NCI-H748 treated with DMSO at 0.1 percent for 48 hours (cell line): ENCODE results near the gene NPDC1.

Experiments used
- DNase-seq: peaks from one replicate; lab custom pipeline; 2025; lab: John Stamatoyannopoulos, UW

NPDC1 gene

DNA sequence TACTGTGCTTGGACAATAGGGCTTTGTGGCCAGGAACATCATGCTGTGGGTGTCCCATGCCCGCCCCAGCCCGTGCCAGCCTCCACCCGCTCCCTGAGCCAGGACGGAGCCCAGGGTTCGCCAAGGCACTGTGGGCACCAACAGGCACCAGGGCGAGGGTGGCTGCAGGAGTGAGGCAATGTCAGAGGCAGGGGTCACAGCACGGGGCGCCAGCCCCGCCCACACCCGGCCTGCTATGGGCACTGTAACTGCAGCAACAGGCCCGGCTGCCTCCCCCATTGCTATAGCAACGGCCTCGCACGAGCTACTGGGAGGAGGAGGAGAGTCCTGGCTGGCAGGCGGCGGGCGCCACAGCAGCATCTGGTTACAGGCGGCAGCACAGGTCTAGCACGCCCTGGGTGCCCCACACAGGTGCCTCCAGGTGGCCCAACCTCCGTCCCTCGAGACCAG lies 20.4 kb downstream of the NPDC1 start:
- DNase-seq: peak; percentile 75

DNA sequence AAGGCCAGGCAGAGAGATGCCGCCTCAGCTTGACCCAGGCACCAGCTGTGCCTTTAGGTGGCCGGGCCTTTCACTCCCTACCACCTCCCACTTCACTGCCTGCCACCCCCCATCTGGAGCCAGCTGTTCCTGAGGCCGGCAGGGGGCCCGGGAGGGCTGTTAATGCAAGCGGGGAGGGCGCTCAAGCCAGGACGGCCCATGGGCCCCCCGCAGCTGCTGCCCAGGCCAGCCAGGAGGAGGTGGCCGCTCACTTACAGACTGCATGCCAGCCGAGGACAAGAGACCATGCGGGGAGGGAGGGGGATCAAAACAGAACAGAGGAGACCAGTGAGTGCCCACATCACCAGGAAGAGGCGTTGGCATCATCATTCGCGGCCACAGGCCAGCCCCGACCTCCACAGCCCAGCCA lies 22.4 kb downstream of the NPDC1 start:
- no peak for DNase-seq

DNA sequence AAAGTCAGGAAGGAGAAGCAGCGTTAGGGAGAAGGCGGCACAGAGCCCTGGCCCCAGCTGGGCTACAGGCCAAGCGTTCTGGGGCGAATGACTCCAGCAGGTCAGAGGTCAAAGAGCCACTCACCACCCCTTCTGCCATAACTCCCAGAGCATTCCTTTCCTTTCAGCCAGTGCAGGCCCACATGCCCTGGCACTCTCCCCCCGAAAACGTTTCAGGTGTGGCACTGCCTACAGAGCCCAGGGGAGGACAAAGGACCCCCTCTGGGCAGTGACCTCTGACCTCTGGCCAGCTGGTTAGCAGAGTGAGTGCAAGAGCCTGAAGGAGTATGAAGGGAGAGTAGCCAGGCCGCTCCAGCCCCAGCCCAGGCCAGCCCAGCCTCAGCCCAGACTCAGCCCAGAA lies 22.8 kb downstream of the NPDC1 start:
- no peak for DNase-seq

DNA sequence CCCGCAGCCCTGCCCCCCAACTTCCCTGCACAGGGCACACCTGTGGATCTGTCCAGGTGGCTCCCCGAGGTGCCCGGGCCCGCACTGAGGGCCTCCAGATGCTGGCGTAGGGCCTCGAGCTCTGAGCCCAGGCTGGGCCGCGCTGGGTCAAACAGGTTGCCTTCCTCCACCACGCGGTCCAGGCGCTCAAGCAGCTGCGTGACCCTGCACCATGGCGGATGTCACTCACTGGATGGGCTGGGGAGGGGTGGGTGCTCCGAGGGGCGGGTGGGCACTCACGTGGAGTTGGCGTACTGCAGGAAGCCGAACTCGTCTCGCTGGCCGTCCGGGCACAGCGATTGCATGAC lies 23.3 kb downstream of the NPDC1 start:
- DNase-seq: no peak

DNA sequence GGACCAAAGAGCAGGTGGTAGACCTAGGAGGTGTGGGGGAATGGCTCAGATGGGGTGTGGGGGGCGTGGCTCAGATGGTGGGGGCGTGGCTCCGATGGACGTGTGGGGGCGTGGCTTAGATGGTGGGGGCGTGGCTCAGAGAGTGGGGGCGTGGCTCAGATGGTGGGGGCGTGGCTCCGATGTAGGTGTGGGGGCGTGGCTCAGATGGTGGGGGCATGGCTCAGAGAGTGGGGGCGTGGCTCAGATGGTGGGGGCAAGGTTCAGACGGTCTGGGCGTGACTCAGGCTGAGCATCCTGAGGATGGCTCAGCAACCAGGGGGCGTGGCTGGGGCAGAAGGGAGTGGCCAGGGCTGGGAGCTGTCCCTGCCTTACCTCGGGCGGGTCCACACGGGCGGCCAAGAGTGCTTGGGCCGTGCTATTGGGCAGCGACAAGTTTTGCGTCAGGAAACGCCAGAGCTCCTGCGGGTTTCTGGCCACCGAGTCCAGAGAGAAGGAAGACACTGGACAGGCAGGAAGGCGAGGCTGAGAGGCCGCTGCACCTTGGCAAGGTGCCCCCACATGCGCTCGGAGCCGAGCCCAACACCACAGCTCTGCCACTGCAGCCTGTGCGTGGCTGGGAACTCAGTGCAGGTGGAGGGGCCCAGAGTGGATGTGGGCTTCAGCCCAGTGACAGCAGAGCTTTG lies 23.9 kb downstream of the NPDC1 start:
- peak; percentile 41 for DNase-seq

DNA sequence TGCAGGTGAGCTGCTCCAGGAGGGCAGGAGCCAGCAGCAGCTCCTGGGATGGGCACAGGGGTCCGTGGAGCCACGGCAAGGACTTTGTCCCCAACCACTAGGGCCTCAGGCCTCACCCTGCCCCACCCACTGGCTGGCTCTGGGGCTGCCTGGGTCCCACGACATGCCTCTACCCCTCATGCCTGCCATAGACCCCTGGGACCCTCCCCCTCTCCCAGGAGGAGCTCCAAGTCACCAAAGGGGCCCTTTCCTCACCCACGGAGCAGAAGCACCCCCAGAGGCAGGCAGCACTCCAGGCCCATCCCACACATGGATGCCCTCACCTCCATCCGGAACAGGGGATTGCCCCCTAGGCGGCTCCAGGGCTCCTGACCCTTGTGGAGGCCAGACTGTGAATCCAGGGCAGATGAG lies 24.4 kb downstream of the NPDC1 start:
- no peak for DNase-seq

DNA sequence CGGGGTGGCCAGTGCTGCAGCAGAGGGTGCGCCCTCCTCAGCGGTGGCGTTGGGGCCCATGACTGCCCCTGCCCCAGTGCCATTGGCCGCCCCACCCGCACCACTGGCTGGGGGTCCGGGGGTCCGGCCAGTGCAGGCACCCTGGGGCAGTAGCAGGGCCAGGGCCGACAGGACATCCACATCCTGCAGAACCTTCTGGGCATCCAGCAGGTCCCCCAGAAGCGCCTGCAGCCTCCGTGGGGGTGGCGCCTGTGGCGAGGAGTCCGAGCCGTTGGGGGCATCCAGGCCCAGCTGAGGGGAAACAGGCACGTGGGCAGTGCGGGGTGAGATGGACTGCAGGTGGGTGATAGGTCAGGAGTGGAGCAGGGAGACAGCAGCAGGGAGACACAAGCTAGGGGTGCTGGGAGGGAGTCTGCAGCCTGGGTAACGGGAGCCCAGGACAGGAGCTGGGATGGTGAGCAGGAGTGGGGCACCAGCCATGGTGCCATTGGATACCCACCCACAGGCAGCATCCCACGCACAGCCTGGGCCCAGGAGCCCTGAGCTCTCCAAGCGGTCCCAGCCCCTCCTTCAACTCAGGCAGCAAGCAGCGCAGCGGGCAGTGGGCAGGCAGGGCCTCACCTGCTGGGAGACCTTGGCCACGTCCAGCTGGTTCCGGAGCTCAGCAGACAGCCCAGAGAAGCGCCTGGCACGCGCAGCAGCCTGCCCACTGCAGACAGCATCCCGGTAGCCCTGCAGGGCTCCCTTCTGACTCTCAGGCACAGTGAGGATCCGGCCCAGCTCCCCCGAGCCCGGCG lies 25.0 kb downstream of the NPDC1 start:
- no peak for DNase-seq

DNA sequence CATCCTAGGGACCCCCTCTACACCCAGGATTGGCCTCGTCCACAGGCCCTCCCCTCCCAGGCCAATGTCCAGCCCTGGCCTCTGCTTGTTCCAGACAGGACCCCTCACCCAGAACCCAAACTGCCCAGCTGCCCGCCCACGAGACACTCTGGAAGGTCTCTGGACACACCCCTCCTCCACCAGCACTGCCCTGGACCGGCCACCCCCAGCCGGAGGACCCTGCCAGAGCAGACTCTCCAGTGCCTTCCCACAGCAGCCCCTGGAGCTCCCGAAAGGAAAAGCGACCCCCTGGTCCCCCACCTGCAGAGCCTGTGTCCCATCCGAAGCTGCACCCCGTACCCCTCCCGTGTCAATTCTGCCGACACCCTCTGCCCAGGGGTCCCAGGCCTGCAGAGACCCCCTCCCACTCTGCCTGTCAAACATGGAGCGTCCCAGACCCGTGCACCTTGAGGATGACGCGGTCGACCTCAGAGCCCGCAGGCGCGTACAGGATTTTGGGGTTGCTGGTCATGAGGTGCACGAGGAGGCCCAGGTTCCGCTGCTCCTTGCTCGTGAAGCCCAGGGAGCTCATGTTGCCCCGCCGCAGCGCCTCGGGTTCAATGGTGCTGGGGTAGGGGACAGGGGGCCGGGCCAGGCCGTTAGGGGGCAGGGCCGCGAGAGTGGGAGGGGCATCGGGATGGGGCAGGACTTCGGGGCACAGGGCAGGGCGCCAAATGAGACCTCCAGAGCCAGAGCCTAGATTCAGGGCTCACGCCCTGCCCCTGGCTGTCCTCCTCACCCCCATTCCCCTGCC lies 25.9 kb downstream of the NPDC1 start:
- DNase-seq: no peak

DNA sequence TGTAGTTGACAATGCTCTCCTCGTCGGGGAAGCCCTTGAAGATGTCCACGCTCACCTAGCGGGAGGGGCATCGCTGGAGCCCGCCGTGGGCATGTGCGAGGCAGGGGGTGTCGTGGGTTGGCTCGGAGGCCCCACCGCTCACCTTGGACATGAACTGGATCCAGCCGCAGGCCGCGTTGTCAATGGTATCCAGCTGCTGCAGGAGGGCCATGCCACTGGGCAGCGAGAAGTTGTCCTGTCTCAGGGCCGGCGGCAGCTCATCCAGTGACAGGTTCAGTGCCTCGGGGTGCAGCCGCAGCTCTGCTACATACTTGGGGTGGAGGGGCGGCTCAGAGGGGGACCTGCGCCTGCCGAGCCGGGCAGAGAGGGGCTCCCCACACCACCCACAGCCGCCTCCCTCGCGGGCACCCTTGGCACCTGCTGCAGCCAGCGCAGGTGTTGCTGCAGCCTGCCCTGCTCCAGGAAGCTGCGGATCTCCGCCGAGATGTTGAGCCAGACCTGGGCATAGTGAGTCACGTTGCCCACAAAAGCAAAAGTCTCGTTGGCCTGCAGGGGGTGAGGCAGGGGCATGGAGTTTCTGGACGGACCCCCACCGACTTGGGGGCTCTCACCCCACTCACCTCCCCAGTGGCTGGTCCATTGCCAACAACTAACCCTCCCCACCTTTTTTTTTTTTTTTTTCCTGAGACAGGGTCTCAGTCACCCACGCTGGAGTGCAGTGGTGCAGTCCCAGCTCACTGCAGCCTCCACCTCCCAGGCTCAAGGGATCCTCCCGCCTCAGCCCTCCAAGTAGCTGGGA lies 27.0 kb downstream of the NPDC1 start:
- no peak for DNase-seq

DNA sequence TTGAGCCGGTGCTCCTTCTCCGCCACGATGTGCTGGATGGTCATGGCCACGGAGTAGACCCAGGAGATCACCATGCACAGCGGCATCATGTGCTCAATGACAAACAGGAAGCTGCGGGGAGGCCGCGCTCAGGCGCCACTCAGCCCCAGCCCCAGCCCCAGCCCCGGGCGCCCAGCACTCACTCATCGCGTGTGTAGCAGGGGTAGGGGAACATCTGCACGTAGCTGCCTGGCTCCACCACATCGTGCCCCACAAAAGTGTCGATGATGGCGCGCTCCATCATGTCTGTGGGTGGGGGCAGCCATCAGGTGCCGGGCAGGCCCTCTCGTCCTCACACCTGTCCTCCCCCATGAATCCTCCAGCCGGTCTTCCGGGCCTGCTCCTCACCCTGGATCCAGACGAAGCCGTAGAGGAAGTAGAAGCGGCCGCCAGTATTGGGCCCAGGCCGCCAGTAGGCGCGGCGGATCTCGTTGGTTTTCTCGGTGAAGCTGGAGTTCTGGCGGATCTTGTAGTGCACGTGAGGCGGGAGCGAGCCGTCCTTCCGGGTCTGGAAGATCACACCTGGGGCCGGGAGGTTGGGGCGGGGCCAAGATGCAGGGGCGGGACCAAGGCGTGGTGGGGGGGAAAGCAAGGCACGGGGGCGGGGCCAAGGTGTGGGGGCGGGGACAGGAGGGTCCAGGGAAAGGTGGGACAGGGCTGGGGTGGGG lies 28.0 kb downstream of the NPDC1 start:
- DNase-seq: no peak

DNA sequence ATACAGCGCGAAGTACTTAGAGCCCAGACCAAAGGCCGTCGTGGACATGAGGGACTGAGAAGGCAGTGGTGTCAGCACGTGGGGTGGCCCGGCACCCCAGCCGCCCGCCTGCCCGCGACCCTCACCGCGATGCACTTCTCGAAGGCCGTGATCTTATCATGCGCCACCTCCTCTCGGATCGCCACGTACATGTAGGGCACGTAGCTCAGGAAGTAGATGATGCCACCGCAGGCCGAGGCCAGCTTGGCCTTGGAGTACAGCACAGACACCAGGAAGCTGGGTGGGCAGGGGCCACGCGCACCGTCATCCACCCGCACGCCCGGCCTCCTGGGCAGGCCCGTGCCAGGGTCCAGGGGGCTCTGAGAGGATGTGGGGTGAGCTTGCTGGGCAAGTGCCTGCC lies 28.9 kb downstream of the NPDC1 start:
- DNase-seq: no peak

DNA sequence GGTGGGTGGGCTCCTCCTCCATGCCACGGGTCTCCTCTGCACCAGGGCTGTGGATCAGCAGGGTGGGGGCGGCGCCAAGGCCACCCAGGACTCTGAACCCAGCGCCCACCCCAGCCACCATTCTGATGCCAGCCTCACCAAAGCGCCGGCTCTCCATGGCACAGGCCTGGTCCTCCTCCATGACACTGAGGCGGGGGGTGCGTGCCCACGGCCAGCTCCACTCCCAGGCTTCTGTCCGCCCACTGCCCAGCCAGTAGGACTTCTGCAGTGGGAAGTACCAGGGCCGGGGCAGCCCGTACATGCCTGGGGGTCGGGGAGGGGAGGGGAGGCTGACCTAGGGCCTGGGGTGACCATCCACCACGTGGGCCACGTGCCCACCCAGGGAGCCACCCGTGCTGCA lies 29.5 kb downstream of the NPDC1 start:
- no peak for DNase-seq

DNA sequence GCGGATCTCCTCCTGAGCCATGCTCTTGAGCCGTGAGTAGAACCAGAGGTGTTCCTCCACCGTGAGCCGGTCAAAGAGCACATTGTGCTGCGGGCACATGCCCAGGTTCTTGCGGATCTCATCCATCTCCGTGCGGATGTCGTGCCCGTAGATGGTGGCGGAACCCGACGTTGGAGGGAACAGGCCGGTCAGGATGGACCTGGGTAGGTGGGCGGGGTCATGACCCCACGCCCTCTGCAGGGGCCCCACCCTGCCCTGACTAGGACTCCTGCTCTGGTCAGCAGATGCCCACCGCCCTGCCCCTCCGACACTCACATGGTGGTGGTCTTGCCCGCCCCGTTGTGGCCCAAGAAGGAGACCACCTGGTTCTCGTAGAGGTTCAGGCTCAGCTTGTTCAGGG lies 30.0 kb downstream of the NPDC1 start:
- no peak for DNase-seq

DNA sequence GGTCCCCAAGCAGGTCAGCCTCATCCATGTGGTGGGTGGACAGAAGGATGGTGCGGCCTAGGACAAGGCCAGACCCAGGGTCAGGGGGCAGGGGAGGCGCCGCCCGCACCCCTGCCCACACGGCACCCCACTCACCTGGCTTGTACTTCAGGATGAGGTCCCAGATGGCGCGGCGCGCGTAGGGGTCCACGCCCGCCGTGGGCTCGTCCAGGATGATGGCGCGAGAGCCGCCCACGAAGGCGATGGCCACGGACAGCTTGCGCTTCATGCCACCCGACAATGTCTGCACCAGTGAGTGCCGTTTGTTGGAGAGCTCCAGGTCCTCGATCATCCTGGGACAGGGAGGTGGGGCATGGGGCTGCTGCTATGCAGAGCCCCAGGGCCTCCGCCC lies 30.4 kb downstream of the NPDC1 start:
- no peak for DNase-seq

DNA sequence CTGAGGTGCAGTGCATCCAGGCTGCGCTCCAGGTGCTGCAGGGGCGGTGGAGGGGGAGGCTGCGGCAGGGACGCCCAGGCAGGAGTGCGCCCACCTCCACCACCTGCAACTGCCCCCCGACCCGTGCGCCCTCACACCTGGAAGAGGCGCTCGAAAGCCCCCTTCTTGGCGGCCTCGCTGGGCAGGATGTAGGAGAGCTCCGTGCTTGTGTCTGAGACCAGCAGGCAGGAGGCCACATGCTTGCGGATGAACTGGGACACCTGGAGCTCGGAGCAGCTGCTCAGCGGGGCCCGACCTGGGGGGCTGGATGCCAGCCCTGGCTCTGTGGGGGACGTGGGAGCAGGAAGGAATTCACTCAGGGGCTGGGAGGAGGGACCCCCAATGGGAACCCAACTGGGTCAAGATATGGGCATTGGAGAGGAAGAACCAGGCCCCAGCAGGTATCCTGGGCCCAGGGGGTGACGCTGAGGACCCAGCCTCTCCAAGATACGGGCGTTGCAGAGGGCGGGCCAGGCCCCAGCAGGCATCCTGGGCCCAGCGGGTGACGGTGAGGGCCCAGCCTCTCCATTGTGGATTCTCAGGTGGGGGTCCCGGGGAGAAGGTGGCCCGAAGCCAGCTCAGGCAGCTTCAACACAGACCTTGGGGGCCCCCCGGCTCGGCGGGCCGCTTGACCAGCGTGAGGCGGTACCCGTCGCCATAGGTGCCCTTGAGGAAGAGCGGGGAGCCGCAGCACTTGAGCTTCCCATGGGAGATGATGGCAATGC lies 31.0 kb downstream of the NPDC1 start:
- DNase-seq: no peak

DNA sequence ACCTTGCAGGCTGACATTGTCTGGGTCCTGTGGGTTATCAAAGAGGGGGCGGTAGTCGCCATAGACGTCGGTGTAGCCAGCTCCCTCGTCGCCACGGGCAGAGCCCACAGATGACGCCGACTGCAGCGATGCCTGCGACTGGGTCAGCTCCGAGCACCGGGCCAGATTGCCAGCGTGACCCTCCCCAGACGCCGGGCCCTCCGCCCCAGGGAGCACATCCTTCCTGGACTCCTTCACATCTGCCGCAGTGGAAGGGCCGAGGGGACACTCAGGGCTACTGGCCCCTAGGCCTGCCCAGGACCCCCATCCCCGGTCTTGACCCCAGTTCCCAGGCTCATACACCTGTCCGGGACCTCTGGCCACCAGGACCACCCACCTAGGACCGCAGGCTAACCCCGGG lies 31.8 kb downstream of the NPDC1 start:
- no peak for DNase-seq

DNA sequence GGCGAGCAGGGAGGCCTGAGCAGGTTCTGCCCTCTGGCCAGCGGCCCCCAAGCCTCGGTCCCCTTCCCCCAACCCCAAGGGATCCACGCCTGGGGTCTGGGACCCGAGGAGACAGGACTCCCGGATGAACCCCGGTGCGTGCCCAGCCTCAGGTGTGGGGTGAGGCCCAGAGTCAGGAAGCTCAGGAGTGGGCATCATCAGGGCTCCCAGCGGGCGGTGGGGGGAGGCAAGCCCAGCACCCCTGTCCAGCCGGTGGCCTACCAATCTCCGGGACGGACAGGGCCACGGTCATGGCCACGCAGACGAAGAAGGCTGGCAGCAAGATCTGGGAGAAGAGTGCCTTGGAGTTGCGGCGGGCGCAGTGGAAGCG lies 32.4 kb downstream of the NPDC1 start:
- no peak for DNase-seq

DNA sequence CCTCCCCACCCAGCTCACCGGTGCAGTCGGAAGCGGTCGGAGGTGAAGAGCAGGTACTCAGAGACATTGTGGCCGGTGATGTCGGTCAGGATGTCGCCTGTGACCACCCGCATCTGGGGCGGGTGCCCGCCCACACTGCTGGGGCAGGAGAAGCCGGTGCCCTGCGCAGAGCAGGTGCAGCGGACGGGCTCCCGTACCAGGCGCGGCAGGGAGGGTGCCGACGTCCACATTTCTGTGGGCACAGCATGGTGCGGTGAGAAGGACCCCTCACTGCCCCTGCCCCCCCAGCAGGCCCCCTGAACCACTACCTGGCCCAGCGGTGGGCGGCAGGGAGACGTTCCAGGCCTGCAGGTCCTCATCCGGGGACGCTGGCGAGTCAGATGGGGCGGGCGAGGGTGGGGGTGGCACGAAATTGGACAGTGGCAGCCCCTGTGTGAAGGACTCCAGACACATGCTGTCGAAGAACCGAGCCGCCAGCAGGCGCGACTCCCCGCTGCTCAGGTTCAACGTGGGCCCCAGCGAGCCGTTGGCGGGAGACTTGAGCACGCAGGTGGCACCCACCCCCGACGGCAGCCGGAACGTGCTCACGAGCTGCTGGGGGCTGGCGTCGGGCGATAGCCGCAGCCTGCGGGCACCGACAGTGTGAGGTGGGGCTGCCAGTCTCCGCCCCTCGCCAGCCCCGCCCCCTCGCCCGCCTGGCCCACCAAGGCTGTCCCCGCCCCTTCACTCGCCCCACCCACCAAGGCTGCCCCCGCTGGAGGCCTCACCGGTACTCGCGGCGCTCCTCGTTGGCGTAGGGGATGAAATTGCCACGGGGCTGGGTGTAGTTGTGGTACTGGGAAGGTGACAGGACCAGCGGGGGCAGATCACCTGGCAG lies 33.0 kb downstream of the NPDC1 start:
- DNase-seq: no peak

DNA sequence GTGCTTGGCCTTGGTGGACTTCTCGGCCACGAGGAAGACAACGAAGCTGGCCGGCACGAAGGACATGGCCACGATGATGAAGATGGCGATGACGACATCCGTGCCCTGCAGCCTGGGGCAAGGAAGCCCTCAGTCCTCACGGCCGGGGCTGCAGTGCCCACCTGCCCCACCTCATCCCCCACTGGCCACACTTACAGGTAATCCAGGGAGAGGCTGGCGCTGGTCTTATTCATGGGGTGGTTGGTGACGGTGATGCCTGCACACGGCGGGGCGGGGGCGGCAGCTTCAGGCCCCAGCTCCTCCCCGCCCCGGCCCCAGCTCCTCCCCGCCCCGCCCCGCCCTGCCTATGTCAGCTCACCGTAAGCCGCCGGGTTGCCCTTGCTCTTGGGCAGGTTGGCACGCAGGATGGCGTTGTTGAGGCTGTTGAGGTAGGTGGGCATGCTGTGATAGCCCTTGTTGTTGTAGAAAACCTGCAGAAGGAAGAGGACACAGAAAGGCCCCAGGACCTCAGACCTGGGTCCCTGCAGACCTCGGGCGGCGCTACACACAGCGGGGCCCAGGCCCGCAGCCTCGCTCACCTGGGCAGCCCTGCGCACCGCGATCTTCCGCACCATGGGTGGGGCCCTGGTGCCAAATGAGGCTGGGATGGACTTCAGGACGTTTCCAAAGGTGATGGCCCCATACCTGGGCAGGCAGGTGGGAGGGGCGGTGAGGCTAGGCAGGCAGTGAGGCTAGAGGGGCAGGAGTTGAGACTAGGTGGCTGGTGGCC lies 33.9 kb downstream of the NPDC1 start:
- no peak for DNase-seq
